Ishikawa (cell line): ENCODE data around the gene RPS6KA5.

Experiments
- EGR1 ChIP-seq: IDR thresholded peaks from 2 replicates; pipeline ENCODE4 v1.6.1; 2012
- NFIC ChIP-seq: IDR thresholded peaks from 2 replicates; pipeline ENCODE4 v1.6.1; 2012
- RAD21 ChIP-seq: IDR thresholded peaks from 2 replicates; pipeline ENCODE4 v1.6.1; 2012; ENCODE audit warnings: low read depth
- TAF1 ChIP-seq: IDR thresholded peaks from 2 replicates; pipeline ENCODE4 v1.6.1; 2012; ENCODE audit warnings: low read depth, mild to moderate bottlenecking
- TF ChIP-seq, protein P1 (sequence below): IDR thresholded peaks from 2 replicates; pipeline ENCODE4 v1.6.1; 2012; ENCODE audit warnings: low read depth, mild to moderate bottlenecking

DNA sequence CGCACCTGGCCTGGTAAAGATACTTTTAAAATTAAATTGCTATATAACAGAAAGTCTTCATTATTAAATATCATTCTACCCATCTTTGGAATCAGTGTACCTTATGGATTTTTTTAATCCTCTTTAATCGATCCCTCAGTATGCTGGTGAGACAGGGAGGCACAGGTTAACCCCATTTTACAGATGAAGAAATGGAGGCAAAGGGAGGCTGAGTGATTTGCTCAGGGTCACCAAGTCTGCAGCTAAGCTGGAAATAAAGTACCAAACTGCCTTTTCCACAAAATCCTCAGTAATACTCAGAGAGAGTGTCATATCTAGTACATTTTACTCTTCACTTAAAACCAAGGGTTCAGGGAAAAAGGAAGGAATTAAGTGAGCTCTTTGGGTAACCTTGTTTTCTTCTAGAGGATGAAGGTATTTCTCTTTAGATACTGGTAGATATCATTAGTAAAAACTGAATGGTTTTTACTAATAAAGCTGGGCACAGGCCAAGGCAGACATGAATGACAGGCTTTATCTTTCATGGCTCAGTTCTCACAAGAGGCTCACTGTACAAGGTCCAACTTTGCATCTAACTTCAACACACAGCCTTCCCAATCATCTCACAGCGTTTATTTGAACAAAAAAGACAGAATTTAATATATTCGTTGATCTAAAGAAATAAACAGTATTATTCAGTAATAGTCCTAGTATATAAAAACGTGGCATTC lies 209.0 kb downstream of the RPS6KA5 start:
- TF ChIP-seq, protein P1, sequence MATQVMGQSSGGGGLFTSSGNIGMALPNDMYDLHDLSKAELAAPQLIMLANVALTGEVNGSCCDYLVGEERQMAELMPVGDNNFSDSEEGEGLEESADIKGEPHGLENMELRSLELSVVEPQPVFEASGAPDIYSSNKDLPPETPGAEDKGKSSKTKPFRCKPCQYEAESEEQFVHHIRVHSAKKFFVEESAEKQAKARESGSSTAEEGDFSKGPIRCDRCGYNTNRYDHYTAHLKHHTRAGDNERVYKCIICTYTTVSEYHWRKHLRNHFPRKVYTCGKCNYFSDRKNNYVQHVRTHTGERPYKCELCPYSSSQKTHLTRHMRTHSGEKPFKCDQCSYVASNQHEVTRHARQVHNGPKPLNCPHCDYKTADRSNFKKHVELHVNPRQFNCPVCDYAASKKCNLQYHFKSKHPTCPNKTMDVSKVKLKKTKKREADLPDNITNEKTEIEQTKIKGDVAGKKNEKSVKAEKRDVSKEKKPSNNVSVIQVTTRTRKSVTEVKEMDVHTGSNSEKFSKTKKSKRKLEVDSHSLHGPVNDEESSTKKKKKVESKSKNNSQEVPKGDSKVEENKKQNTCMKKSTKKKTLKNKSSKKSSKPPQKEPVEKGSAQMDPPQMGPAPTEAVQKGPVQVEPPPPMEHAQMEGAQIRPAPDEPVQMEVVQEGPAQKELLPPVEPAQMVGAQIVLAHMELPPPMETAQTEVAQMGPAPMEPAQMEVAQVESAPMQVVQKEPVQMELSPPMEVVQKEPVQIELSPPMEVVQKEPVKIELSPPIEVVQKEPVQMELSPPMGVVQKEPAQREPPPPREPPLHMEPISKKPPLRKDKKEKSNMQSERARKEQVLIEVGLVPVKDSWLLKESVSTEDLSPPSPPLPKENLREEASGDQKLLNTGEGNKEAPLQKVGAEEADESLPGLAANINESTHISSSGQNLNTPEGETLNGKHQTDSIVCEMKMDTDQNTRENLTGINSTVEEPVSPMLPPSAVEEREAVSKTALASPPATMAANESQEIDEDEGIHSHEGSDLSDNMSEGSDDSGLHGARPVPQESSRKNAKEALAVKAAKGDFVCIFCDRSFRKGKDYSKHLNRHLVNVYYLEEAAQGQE, result no peak
- TF ChIP-seq EGR1 (no peak), RAD21 (no peak), NFIC (no peak), TAF1 (no peak)
